GM18867 (cell line): ENCODE results near the gene ISM1.
A peak's percentile ranks its signal among the peaks of the same experiment; 100 is the strongest.

Experiments used
- ATAC-seq: cut with Tn5 transposase; IDR thresholded peaks from one replicate; pipeline ENCODE4 v1.9.1; 2021; ENCODE audit warnings: mild to moderate bottlenecking, moderate library complexity; ENCODE audit not compliant: unreplicated experiment

The ISM1 gene

DNA sequence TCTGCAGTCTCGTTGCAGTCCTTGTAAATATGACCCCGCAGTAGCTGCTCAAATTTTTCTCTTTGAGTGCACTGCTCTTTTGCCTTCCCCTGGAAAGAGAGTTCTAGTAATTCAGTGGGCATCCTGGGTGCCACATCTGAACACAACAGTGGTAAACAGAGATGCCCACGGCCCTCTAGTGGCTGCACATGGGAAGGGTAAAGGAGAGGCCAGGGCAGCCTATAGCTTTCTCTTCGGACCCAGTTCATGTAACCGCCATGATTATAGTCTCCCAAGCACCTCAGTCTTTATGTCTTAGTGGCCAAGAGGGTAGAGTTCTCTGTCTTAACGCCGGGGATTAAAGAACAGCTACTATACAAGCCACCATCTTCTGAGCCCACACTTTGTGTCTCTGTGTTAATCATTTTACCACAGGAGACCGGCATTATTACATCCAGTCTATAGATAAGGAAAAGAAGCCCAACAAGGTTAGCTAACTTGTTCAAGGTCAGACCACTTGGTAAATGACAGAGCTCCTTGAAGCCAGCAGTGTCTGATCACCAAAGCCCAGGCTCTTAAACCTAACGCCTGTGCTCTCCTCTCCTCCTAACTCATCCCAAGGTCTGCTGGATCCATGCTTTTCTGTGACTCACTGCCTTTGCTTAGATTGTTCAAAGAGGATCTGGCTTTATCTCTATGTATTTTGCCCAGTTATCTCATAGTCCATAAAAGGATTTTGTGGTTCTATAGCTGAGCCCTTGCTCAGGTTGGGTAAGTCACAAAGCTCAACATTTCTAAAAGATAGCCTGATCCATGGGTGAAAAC is 81.8 kb downstream of the ISM1 start:
- ATAC-seq, result peak; percentile 94

DNA sequence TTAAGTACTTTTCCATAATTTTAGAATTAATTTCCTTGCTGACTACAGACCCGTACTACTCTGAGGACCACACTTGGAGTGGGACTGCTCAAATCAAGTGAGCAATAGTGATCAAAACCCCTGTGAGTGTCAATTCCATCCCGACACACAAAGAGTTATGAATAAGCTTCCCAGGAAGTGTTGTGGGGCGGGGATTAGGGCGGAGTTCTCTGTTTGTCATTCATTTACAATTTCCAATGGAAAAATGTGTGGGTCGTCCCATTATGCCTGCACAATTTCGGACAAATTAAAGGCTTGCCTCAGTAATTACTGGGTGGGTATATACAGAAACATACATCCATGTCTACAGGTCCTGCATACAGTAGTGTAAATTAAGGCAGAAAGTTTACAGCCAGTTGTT is 84.2 kb downstream of the ISM1 start:
- ATAC-seq, result no peak

DNA sequence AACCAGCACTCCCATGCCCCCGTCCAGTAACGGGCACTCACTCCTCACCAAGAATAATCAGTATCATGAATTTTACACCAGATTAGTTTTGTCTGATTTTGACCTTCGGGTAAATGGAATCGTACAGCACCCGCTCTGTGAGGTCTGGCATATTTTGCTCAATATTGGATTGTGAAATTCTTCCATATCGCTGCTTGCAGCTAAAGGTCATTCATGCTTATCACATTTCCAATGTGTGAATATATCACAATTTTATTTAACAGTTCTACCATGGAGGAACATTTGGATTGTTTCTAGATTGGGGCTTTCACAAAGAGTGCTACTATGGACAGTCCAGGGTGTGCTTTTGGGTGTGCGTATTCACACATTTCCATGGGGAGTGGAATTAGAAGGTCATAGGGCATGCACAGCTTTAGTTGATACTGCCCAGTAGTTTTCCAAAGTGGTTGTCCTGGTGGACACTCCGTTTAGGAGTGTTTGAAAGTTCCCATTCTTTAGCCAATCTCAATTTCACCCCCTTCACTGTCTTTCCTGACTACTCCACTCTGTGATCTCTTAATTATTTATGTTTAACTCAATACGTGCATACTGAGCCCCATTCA is 86.6 kb downstream of the ISM1 start:
- no peak for ATAC-seq

DNA sequence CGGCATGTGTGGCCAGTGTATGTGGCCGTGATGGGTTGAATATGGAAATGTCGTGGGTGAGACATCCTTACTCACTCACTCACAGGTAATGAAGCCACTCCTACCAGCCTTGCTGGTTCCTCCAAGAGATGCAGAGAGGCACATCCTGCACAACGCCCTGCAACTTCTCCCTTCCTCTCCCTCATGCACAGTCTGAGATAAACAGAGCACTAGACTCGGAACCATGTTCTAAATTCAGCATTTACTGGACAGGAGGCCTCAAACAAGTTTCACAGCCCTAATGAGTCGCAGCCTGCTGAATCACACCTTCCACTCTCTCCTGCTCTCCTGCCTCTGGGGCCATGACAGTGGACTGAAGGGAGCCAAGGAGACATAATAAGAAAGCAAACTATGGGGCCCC is 91.2 kb downstream of the ISM1 start:
- peak; percentile 62 for ATAC-seq

DNA sequence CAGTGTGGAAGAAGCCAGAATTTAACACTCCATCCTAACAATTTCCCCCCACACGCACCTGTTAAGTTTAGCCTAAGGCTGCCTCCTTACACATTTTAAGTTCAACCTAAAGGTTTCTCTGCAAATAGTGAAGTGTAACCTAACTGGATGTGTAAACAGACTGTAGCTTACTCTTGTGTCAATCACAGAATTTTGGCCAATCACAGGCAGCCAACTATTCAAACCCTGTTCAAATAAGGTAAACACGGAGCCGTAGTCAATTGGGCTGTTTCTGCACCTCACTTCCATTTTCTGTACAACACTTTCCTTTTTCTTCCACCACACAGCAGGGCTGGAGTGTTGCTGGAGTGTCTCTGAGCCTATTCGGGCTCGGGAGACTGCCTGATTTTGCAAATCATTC is 92.1 kb downstream of the ISM1 start:
- no peak for ATAC-seq

DNA sequence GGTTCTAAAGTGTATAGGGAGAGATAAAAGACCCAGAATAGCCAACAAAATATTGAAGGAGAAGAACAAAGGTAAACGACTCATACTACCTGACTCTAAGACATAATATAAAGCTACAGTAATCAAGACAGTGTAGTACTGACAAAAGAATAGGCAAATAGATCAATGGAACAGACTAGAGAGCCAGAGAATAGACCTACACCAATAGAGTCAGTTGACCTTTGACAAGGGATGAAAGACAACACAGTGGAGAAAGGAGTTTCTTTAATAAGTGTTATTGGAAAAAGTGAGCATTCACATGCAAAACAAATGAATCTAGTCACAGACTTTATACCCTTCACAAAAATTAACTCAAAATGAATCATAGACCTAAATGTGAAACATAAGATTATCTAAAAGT is 96.4 kb downstream of the ISM1 start:
- no peak for ATAC-seq

DNA sequence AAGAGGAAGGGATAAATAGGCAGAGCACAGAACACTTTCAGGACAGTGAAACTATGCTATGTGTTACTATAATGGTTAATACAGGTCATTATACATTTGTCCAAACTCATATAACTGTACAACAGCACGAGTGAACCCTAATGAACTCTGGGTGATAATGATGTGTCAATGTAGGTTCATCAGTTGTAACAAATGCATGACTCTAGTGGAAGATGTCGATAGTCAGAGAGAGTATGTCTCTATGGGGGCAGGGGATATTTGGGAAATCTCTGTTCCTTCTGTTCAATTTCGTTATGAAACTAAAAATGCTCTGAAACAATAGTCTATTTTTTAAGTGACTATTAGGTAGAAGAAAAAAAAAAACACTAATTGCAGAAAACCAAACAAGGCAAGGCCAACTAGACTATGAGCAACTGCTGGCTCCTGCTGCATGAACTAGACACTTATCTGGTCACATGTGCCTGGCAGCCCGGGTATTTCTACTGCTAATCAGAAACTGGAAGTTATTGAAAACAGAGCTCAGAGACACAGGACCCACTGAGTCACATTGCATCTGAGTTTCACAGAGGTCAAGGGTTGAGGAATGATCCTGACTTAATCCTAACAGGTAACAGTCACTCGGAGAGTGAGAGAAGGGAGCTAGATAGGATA is 97.9 kb downstream of the ISM1 start:
- ATAC-seq, result no peak

DNA sequence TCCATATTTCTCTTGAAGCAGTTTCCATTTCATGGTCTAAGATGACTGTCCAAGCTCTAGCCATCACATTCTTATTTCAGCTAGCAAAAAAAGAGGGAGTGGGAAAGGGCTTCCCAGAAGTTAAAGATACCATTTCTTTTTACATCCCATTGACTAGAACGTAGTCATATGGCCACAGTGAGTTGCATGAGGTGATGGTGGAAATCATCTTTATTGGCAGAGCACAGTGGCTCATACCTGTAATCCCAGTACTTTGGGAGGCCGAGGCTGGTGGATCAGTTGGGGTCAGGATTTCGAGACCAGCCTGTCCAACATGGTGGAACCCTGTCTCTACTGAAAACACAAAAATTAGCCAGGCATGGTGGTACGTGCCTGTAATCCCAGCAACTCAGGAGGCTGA is 99.6 kb downstream of the ISM1 start:
- ATAC-seq, result no peak

DNA sequence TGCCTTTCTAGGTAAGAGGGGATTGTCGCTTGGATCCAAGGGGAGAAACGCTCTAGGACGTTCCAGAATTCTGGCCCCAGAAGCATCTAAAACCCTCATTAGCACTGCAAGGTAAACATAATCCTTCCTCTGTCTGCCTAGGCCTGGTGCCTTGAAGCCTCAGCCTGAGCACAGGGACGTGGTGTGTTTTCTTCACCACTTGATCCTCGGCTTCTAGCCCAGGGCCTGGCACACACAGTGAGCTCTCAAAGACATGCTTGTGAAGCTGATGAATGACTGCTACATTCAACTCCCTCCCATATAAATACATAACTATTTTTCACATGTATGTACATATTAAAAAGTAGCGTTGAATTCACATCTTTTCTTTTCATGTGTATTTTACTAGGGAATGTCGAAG is 100.3 kb downstream of the ISM1 start:
- ATAC-seq, result no peak

DNA sequence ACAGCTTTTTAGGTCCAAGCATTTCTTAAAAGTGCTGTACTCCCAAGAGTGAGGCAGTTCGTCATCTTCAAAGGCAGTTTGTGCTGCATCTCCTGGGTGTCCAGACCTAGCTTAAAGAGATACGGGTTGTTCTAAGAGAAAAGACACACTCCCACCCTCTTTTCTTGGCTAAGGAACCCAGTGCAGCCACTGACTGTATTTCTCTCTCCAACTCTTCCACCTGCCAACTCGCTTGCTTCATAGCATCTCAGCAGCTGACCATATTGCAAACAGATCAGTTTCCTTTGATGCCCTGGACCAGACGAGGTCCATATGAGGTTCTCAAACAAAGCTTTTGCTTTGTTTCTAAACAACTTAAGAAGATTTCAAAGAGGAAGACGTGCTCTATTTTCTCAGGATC is 101.1 kb downstream of the ISM1 start:
- no peak for ATAC-seq

DNA sequence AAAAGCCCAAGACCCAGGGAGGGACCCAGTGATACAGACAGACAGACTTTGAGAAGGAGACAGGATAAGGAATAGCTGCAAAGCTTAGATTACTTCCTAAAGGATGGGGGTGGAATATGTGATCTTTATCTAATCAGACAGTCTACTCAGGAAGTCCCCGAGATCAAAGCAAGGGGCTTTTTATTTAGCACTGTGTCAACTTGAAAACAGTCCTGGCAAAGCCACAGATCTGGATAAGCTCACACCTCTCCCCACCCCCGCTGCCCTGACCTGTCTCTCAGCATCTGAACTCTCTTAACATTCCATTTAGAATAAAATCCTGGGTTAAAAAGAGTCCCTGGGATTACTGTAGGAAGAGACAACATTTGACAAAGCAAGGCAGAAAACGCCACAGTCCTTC is 101.5 kb downstream of the ISM1 start:
- ATAC-seq, result no peak

DNA sequence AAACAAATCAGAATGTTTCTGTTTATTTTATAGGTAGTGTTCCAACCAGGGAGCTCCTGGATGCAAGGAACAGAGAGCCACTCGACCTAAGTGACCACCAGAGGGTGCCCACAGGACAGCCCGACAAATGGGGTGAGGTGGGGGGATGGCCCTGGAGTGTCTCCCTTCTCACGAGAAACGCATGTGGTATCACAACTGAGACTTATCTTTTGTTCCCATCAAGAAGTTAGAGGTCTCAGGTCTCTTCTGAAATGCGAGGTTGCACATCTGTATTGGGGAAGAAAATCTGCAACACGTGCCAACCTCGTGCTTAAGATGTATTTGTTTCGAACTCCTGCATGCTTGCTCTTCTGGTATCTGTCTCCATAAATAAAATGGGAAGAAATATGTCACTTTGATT is 104.0 kb downstream of the ISM1 start:
- ATAC-seq, result no peak

DNA sequence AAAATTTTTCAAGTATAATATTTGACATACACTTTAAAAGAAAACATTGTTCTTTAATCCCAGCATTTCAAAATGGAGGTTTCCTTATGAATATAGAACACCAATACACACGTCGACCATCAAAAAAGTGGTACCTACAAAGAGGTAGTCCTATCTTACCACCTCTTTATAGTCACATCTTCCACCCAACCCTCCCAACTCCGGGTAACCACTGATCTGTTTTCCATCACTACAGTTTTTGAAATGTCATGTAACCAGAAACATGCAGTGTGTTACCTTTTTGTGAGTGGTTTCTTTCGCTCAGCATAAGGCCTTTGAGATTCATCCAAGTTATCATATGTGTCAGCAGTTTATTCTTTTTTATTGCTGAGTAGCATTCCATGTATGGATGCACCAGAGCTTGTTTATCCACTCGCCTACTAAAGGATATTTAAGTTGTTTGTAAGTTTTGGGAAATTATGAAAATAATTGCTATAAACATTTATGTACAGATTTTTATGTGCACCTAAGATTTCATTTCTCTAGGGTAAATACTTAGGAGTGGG is 104.8 kb downstream of the ISM1 start:
- no peak for ATAC-seq

DNA sequence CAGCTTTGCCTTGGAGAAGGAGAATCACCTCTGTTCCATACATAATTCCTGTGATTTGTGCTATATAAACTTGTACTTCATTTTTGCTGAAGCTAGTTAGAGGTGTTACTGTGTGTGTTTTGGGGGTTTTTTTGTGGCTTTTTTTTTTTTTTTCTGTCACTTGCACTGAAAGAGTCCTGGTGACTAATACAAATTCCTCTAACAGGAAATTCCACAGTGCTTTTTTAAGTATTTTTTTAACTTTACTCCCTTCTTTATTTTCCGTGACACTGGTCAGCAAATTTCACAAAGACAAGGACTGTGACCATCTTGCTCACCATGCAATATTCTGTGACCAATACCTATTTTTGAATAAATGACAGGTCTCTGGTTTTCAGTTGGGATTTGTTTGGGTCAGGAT is 110.5 kb downstream of the ISM1 start:
- no peak for ATAC-seq

DNA sequence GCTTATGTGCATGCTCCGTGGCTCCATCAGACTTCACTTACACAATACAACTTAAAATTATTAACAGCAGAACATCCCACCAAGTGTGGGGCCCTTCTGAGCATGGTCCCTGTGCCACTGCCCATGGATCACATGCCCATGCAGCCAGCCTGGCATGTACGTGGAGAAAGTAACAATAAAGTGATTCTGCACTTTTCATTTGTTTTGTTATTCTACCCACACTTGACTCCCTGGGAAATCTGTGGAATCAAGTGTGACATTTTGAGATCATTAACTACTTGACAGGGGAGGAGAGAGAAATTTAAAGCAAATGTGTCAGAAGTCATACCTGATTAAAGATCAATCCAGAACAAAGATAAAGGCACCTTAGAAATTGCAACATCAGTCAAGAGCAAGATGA is 112.0 kb downstream of the ISM1 start:
- no peak for ATAC-seq

DNA sequence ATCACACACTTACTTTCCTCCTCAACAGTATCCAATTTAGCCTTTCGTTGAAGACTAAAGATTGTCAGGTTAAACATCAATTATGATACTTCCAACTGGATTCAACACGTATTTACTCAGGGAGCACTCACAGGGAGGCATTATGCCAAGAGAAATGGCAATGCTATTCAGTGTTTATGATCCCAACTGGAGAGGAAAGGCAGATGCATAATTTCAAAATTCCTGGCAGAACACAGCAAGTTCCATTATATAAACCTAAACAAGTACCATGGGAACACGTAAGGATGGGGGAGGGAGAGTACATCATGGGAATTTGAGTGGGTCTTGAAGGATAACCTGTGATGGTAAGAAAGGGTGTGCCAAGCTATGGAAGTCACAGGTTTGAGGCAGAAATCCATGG is 112.7 kb downstream of the ISM1 start:
- ATAC-seq, result no peak

DNA sequence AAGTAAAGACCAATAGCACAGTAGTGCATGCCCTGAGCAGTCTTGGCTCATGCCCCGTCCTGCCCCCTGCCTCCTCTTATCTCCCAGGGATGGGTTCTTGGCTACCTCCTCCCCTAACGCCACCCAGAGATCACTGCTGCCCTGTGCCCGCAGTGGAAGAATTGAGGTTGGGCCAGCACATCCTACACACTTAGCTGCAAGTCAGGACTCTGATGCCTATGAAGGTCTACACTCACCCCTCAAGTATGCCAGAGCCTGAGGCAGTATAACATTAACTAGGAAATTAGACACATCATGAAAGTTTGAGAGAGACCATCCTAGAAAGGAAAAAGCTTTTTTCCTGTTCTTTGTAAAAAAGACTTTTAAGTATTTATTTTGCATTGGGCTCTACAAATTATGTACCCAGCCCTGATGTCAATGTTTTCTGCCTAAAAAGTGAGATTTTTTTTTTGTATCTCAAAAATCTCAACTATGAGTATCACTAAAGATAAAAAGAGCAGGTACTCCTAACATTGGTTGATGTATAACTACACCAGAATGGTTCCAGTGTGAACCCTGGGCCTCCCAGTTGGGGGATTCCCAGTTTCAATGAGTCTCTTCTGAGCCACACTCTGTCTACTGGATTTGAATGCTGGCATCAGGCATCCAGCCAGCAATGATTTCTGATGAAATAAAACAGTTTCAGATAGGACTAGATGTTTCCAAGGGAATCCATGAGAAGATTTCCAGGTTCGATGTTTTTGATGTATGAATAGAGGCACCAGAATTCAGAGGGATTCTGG is 115.4 kb downstream of the ISM1 start:
- peak; percentile 44 for ATAC-seq

DNA sequence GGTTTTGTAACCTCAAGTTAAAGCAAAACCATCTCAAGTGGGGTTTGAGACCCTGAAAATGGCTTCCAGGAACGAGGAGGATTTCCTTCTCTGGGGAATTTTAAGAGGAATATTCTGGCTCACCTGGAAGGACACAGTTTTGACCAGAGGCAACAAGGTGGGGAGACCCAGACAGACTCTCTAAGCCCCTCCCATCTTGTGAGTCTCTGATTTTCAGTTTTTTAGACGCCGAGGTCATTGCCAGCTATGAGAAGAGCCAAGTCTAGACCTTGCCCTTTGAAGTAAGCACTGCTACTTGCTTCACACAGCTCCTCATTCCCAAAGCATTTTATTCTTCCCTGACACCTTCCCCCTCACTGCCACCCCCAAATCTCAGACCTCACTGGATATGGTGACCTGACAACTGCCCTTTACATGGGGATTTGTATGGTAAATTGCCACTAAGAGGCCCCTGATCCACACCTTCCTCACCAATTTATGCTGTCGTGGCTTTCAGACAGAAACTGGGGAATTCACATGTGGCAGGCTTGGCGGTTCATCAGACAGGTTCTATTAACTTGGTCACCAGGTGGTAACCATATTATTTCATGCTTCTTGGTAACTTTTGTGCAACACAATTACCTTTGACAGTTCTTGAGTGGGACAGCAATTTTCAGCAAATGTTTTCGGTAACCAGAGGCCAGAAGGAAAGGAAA is 116.2 kb downstream of the ISM1 start:
- no peak for ATAC-seq

DNA sequence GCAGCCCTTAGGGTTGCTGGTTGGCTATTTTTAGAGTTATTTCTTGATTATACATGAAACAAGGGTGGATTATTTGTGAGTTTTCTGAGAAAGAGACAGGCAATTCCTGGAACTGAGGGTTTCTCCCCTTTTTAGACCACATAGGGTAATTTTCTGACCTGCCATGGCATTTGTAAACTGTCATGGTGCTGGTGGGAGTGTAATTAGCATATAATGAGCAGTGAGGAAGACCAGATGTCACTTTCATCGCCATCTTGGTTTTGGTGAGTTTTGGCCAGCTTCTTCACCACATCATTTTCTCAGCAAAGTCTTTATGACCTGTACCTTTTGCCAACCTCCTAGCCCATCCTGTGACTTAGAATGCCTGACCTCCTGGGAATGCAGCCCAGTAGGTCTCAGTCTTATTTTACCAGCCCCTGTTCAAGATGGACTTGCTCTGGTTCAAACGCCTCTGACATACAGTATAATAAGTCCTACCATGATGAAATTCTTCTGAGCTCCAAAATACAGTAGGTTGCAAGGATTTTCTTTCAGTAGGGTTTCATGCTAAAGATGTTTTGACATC is 117.1 kb downstream of the ISM1 start:
- ATAC-seq, result no peak

DNA sequence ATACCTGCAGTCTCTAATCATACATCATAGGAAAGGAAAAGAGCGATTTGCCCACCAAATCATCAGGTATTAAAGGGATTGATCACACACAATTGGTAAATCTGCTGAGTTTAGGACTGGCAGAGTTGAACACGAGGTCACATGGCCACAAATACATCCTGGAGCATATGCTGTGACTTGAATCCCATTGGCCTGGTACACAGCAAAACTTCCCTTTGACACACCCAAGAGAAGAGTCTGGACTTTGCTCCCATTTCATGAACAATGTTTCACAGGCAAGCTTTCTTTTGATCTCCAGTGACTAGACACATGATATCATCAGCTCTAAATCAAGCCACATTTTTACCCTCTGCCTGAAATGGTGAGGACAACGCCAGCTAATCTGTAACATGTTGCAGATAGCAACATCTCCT is 117.9 kb downstream of the ISM1 start:
- no peak for ATAC-seq
